ENCODE data around the gene NRP2. TPM values are rescaled to one million over a fixed set of nuclear protein-coding genes. Genes with fewer than 3 reads are reported as not detected.

NRP2 gene
- polyA plus RNA-seq, 4 donors, result 59.2 to 105 (median 74.0) TPM

GRCh38 chr2:205685314-205686055 is 3.2 kb downstream of the NRP2 start:
- no peak for DNase-seq (ENCODE audit: low read depth in 4 of 4, low spot score in 3 of 4)

GRCh38 chr2:205686056-205686782 is 3.9 kb downstream of the NRP2 start:
- no peak for DNase-seq (ENCODE audit: low read depth in 4 of 4, low spot score in 3 of 4)

- DNase-seq (ENCODE audit: low read depth in 4 of 4, low spot score in 3 of 4), result no peak
These were observed 4.7 kb downstream of the NRP2 start for GRCh38 chr2:205686783-205687640.

- no peak for DNase-seq (ENCODE audit: low read depth in 4 of 4, low spot score in 3 of 4)
These were observed 5.3 kb downstream of the NRP2 start for GRCh38 chr2:205687641-205687956.

GRCh38 chr2:205688417-205689200 is 6.3 kb downstream of the NRP2 start:
- no peak for DNase-seq (ENCODE audit: low read depth in 4 of 4, low spot score in 3 of 4)

GRCh38 chr2:205689820-205690219 is 7.5 kb downstream of the NRP2 start:
- no peak for DNase-seq (ENCODE audit: low read depth in 4 of 4, low spot score in 3 of 4)

GRCh38 chr2:205692104-205692503 is 9.8 kb downstream of the NRP2 start:
- no peak for DNase-seq (ENCODE audit: low read depth in 4 of 4, low spot score in 3 of 4)

GRCh38 chr2:205694256-205694655 is 12.0 kb downstream of the NRP2 start:
- DNase-seq (ENCODE audit: low read depth in 4 of 4, low spot score in 3 of 4), result no peak

- no peak for DNase-seq (ENCODE audit: low read depth in 4 of 4, low spot score in 3 of 4)
These were observed 13.2 kb downstream of the NRP2 start for GRCh38 chr2:205695460-205695991.

- DNase-seq (ENCODE audit: low read depth in 4 of 4, low spot score in 3 of 4), result no peak
These were observed 14.1 kb downstream of the NRP2 start for GRCh38 chr2:205696331-205696926.

GRCh38 chr2:205696927-205697441 is 14.7 kb downstream of the NRP2 start:
- no peak for DNase-seq (ENCODE audit: low read depth in 4 of 4, low spot score in 3 of 4)

GRCh38 chr2:205698286-205699268 is 16.3 kb downstream of the NRP2 start:
- DNase-seq (ENCODE audit: low read depth in 4 of 4, low spot score in 3 of 4), result no peak

- DNase-seq (ENCODE audit: low read depth in 4 of 4, low spot score in 3 of 4), result no peak
These were observed 17.4 kb downstream of the NRP2 start for GRCh38 chr2:205699515-205700289.

- no peak for DNase-seq (ENCODE audit: low read depth in 4 of 4, low spot score in 3 of 4)
These were observed 18.2 kb downstream of the NRP2 start for GRCh38 chr2:205700331-205701132.

GRCh38 chr2:205701509-205701908 is 19.2 kb downstream of the NRP2 start:
- DNase-seq (ENCODE audit: low read depth in 4 of 4, low spot score in 3 of 4), result no peak

GRCh38 chr2:205702576-205702975 is 20.3 kb downstream of the NRP2 start:
- DNase-seq (ENCODE audit: low read depth in 4 of 4, low spot score in 3 of 4), result no peak
